DMS153 treated with DMSO at 0.1 percent for 48 hours (cell line): ENCODE results near the gene RABL2A.
"Not testable (repeated sequence)": the region's sequence is repeated elsewhere in the genome, so short reads cannot be mapped to it uniquely, and the experiment has no call there.

Experiments used
- DNase-seq: peaks from one replicate; lab custom pipeline; 2025; ENCODE audit not compliant: unreplicated experiment; lab: John Stamatoyannopoulos, UW

The RABL2A gene

GRCh38 chr2:113606036-113606435, 21.0 kb upstream of the RABL2A start:
- not testable (repeated sequence) for DNase-seq

- not testable (repeated sequence) for DNase-seq
Measured at GRCh38 chr2:113609822-113610221, 17.2 kb upstream of the RABL2A start.

GRCh38 chr2:113621002-113621401, 6.1 kb upstream of the RABL2A start:
- not testable (repeated sequence) for DNase-seq

- not testable (repeated sequence) for DNase-seq
Measured at GRCh38 chr2:113625906-113626305, 1.2 kb upstream of the RABL2A start.

GRCh38 chr2:113632849-113633345, 5.8 kb downstream of the RABL2A start:
- not testable (repeated sequence) for DNase-seq

- not testable (repeated sequence) for DNase-seq
Measured at GRCh38 chr2:113635358-113635757, 8.3 kb downstream of the RABL2A start.

GRCh38 chr2:113636226-113636625, 9.2 kb downstream of the RABL2A start:
- DNase-seq, result not testable (repeated sequence)

- not testable (repeated sequence) for DNase-seq
Measured at GRCh38 chr2:113638084-113638483, 11.0 kb downstream of the RABL2A start.

GRCh38 chr2:113646217-113646616, 19.2 kb downstream of the RABL2A start:
- DNase-seq, result not testable (repeated sequence)

- DNase-seq, result not testable (repeated sequence)
Measured at GRCh38 chr2:113650834-113651815, 24.1 kb downstream of the RABL2A start.

GRCh38 chr2:113652599-113652998, 25.5 kb downstream of the RABL2A start:
- DNase-seq, result not testable (repeated sequence)

- not testable (repeated sequence) for DNase-seq
Measured at GRCh38 chr2:113656031-113656624, 29.1 kb downstream of the RABL2A start.

GRCh38 chr2:113657735-113658134, 30.7 kb downstream of the RABL2A start:
- DNase-seq, result not testable (repeated sequence)

GRCh38 chr2:113663285-113664060, 36.4 kb downstream of the RABL2A start:
- DNase-seq, result not testable (repeated sequence)

GRCh38 chr2:113664761-113665533, 37.9 kb downstream of the RABL2A start:
- not testable (repeated sequence) for DNase-seq

- DNase-seq, result not testable (repeated sequence)
Measured at GRCh38 chr2:113669013-113669412, 41.9 kb downstream of the RABL2A start.

- no peak for DNase-seq
Measured at GRCh38 chr2:113672326-113672932, 45.4 kb downstream of the RABL2A start.

GRCh38 chr2:113675875-113676274, 48.8 kb downstream of the RABL2A start:
- no peak for DNase-seq

GRCh38 chr2:113676623-113677266, 49.7 kb downstream of the RABL2A start:
- no peak for DNase-seq
